Measurements from ENCODE around the gene NFKBIA. TPM values are rescaled to one million over a fixed set of nuclear protein-coding genes. Genes with fewer than 3 reads are reported as not detected.

The NFKBIA gene
- total and polyA plus RNA-seq, 2 of the 8 experiments (the other 6 are each of a cell fraction or from before 2014, with no cell fraction given), result 25.9 to 49.7 TPM

- no peak for TF ChIP-seq SUZ12 (IDR thresholded peaks at IDR 0.05; ENCODE audit: low read length)
- TF ChIP-seq BRCA1 (IDR thresholded peaks at IDR 0.05; ENCODE audit: low read depth, low read length), result no peak
- no peak for TF ChIP-seq NRF1 (IDR thresholded peaks at IDR 0.05; ENCODE audit: low read depth, low read length)
Measured at GRCh38 chr14:35395283-35395682, 9.3 kb downstream of the NFKBIA start (continued).

Measured in H1 (cell line).